ENCODE data around the gene KSR1. TPM values are rescaled to one million over a fixed set of nuclear protein-coding genes. Genes with fewer than 3 reads are reported as not detected.

KSR1 gene
- total and polyA plus RNA-seq, 2 experiments from 2014 or later = 7.8 to 53.2 TPM

DNA sequence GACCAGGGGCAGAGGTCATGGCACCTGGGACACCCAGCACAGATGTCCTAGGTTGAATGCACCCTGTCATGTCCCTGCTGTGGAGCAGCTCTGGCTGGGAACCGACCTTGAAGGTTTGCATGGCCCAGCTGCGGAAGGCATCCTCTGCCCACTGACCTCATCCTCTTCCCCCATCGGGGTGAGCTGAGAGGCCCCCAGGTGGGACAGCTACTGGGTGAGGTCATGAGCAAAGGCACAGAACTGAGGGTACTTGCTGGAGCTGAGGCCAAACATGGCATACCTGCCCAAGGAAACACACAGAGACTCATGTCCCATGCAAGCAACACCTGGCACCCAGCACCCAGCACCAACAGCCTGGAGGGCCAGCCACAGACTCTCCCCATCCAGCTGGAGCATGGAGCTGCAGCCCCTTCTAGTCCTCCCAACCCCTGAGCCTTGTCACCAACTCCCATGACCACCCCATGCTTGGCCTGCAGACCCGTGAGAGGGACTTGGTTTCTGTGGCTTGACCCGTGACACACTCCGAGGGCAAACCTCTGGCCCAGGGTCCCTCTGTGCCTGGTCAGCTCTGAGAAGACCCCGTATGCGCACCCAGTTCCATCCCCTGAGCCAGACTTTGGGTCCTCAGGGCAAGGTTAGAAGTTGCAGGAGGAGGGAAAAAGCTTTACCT is 207.8 kb downstream of the KSR1 start:
- TF ChIP-seq JUNB (IDR thresholded peaks at IDR 0.05; ENCODE audit: unreplicated experiment) (no peak), ZNF462 (CRISPR knock-in tag; IDR thresholded peaks at IDR 0.05) (no peak), CTCF (conservative IDR thresholded peaks at IDR 0.05; ENCODE audit: low read depth in 2 of 2) (no peak), ZNF114 (CRISPR knock-in tag; IDR thresholded peaks at IDR 0.05) (no peak), ZNF331 (CRISPR knock-in tag; IDR thresholded peaks at IDR 0.05; ENCODE audit: low read depth) (no peak), STAT1 (IDR thresholded peaks at IDR 0.05; ENCODE audit: unreplicated experiment) (no peak), EZH2 (IDR thresholded peaks at IDR 0.05; ENCODE audit: low read depth, unreplicated experiment) (no peak), EZH2phosphoT487 (IDR thresholded peaks at IDR 0.05; ENCODE audit: unreplicated experiment) (no peak), POLR2AphosphoS5 (IDR thresholded peaks at IDR 0.05; ENCODE audit: low read depth) (no peak)
- TF ChIP-seq, protein P1, sequence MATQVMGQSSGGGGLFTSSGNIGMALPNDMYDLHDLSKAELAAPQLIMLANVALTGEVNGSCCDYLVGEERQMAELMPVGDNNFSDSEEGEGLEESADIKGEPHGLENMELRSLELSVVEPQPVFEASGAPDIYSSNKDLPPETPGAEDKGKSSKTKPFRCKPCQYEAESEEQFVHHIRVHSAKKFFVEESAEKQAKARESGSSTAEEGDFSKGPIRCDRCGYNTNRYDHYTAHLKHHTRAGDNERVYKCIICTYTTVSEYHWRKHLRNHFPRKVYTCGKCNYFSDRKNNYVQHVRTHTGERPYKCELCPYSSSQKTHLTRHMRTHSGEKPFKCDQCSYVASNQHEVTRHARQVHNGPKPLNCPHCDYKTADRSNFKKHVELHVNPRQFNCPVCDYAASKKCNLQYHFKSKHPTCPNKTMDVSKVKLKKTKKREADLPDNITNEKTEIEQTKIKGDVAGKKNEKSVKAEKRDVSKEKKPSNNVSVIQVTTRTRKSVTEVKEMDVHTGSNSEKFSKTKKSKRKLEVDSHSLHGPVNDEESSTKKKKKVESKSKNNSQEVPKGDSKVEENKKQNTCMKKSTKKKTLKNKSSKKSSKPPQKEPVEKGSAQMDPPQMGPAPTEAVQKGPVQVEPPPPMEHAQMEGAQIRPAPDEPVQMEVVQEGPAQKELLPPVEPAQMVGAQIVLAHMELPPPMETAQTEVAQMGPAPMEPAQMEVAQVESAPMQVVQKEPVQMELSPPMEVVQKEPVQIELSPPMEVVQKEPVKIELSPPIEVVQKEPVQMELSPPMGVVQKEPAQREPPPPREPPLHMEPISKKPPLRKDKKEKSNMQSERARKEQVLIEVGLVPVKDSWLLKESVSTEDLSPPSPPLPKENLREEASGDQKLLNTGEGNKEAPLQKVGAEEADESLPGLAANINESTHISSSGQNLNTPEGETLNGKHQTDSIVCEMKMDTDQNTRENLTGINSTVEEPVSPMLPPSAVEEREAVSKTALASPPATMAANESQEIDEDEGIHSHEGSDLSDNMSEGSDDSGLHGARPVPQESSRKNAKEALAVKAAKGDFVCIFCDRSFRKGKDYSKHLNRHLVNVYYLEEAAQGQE (IDR thresholded peaks at IDR 0.05; ENCODE audit: unreplicated experiment) = no peak
- TF ChIP-seq, protein P2, sequence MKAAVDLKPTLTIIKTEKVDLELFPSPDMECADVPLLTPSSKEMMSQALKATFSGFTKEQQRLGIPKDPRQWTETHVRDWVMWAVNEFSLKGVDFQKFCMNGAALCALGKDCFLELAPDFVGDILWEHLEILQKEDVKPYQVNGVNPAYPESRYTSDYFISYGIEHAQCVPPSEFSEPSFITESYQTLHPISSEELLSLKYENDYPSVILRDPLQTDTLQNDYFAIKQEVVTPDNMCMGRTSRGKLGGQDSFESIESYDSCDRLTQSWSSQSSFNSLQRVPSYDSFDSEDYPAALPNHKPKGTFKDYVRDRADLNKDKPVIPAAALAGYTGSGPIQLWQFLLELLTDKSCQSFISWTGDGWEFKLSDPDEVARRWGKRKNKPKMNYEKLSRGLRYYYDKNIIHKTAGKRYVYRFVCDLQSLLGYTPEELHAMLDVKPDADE (IDR thresholded peaks at IDR 0.05) = no peak
- no peaks in the 10 kb centered on the region for H3K27me3 ChIP-seq (ENCODE audit: insufficient read depth)
- H4K20me1 ChIP-seq (replicated peaks; ENCODE audit: insufficient read depth) = no peaks in the 10 kb centered on the region
- no peak for DNase-seq (ENCODE audit: low spot score)
- Mint-ChIP-seq H3K36me3 (ENCODE audit: low read depth) (no peaks in the 10 kb centered on the region; the same call in 2 of the 3 replicates), H3K4me3 (no peak overlapping the region), H3K27me3 (ENCODE audit: insufficient read depth, low read depth, poor library complexity) (peaks cover 7% of the 10 kb centered on the region), H3K4me1 (no peaks in the 10 kb centered on the region), H3K27ac (no peak overlapping the region), H3K9me3 (peaks cover 3% of the 10 kb centered on the region; the same call in 1 of the 3 replicates)
- H3K4me2 ChIP-seq = no peak overlapping the region
- no peak overlapping the region for H2AFZ ChIP-seq
- H3K9me2 ChIP-seq (ENCODE audit: insufficient read depth) = no peaks in the 10 kb centered on the region
- no peaks in the 10 kb centered on the region for H3K79me2 ChIP-seq (replicated peaks; ENCODE audit: insufficient read depth)
- H3K4me3 ChIP-seq = no peak overlapping the region
- no peaks in the 10 kb centered on the region for H3K4me1 ChIP-seq (ENCODE audit: insufficient read depth)
- H3K27ac ChIP-seq (ENCODE audit: low read depth) = no peak overlapping the region
- no peak for ATAC-seq
- no peaks in the 10 kb centered on the region for H3K36me3 ChIP-seq (ENCODE audit: insufficient read depth)
- no peaks in the 10 kb centered on the region for H3F3A ChIP-seq (replicated peaks; ENCODE audit: low read depth)
